Measurements from ENCODE around the gene IQCM.

IQCM gene

DNA sequence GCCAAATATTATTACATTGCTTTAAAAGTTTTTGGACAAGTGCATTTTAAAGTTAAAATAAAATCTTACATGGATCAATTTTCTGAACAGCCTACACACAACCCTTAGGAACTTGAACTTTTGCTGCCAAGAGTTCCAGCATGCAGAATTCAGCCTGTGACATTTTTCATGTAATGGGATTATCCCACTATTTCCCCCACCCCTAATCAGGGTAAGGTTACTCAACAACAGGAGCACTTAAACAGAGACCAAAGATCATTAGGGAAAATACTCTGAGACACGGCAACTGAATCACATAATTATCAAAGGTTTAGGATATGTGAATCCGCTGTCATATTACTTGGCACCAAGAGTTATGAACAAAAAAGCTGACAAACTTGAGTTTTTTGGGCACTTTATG is 47.2 kb downstream of the IQCM start:
- no peak for DNase-seq (ENCODE audit: low read depth)

DNA sequence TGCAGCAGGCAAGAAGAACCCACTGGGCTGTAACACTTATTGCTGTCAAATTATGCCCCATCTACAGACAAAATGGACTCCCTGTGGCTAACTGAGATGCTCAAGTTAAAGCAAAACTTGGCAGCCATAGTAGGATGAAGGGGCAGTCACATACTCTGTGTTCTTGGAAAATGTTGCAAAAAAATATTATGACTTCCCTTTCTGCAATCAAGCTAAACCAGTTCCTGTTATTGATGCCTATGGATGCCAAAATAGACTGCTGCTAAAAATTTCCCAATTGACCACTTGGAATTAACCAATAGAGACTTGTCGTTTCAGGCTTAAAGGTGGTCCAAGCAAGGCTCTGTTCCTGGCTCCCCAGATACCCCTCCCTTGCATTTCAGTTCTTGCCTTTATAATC is 49.5 kb downstream of the IQCM start:
- no peak for DNase-seq (ENCODE audit: low read depth)

DNA sequence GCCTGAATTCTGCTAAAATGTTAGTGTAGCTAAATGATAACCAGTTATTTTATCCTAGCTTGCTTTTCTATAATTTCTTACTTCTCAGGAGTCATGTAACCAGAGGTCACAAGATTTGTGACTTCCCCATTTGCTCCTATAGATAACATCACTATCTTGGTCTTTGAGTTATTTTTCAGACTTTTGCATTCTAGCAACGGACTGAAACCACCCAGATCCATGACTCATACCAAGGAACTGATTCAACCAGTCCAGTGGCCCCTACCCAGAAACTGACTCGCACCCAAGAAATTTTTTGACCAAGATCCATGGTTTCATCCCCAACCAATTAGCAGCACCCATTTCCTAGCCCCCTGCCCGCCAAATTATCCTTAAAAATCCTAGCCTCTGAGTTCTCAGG is 50.0 kb downstream of the IQCM start:
- no peak for DNase-seq (ENCODE audit: low read depth)

DNA sequence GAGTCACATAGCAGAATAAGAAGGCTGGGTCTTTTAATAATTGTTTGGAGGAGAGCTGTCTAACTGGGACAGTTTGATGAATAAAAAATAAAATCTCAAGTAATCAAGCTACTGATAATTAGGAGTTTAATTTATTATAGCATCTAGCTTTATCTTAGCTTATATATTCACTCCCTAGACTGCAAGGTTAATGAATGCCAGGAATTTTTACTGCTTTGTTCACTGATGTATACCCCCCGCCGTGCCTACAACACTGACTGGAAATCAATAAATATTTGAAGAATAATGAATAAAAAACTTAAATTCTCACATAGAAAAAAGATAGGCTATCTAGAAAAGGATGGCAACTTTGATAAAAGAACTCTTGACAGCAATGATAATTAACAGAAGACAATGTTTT is 59.7 kb downstream of the IQCM start:
- no peak for DNase-seq (ENCODE audit: low read depth)

DNA sequence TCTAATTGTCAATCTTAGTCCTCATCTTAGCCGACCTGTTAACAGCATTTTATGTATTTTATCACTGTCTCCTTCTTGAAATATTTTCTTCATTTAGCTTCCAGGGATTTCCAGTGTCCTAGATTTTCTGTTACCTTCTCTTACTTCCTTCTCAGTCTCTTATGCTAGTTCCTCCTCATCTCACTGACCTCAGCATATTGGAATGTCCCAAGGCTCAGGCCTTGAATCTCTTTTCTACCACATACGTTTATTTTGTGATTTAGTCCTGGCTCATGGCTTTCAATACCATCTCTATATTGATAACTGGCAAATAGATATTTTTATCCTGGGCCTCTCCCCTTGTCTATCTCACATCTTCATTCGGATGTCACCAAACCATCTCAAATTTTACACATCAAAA is 61.1 kb downstream of the IQCM start:
- DNase-seq (ENCODE audit: low read depth): peak; percentile 24

DNA sequence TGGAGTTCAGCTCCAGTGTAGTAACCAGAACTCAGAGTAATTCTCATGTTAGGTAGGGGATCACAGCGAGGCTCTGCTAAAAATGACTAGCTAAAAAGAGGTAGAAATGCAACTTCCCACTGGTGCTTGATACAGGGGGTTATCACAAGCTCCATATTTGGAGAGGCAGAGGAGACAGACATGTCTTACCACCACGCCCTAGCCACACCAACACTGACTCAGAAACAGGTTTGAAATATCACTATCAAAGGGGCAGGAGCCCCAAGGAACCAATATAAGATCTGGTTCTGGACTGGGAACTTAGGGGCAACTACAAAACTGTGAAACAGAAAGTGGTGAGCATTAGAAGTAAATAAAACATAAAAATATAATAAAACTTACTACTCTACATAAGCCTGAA is 62.9 kb downstream of the IQCM start:
- no peak for DNase-seq (ENCODE audit: low read depth)

DNA sequence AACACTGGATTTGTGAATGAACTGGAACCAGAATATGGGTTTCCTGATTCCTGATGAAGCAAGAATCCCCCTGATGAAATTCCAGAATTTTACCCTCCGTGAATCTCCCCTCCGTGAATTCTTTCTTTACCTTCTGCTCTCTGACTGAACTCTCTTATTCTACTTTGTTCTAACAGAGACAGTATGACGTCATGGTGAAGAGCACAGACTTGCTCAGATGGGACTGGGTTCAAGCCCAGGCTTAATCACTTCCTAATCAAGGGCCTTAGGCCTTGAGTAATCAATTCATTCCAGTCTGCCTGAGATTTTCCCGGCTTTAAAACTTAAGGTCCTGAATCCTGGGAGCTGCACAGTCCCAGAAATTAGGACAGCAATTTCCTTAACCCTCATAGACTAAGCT is 64.5 kb downstream of the IQCM start:
- DNase-seq (ENCODE audit: low read depth): no peak

DNA sequence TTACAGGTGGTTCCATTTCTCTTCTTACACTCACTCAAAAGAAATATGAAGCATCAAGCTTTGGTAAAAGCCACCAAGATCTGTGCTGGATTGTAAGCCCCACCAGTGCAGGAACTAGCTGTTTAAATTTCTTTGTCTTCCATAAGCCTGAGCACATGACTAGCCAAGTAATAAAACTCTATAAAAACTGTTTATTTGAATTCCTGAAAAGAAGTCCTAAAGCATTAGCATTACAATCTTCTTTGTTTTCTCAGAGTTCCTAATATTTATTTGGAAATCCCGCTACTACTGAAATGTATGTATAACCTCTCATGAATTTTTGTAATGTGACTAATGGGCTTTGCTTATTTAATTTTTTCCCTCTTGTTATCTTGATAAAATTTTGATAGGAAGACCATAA is 65.9 kb downstream of the IQCM start:
- no peak for DNase-seq (ENCODE audit: low read depth)

DNA sequence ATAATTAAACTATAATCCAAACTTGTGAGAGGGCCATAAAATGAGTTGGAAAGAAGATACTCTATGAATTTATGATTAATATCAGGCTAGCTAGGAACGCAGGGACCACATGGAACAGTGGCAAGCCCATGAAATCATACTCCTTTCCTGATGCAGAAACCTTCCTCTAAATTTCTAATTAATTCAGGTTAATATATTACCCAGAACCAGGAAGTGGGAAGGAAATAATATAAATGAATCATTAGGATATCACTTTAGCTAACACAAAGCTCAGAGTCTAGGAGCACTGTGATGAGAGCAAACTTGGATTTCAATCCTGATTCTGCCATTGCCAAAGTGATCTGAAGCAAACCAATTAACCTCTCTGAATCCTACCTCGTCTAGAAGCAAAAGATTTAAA is 68.0 kb downstream of the IQCM start:
- DNase-seq (ENCODE audit: low read depth): no peak

DNA sequence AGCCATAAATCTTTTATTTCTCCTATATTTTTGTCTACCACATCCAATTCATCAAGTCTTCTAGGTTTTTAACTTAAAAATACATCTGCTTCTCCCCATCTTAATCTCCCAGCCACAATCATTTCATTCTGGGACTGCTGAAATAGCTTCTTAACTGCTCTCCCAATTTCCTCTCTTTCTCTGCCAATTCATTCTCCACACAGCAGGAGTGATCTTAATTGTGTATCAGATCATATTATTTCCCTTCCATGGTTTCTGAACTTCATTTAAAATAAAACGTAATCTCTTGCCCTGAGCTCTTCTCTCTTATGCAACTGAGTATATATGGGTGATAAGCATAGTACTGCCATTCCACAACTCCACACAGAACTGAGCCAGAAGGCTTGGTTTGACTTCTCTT is 69.4 kb downstream of the IQCM start:
- no peak for DNase-seq (ENCODE audit: low read depth)

DNA sequence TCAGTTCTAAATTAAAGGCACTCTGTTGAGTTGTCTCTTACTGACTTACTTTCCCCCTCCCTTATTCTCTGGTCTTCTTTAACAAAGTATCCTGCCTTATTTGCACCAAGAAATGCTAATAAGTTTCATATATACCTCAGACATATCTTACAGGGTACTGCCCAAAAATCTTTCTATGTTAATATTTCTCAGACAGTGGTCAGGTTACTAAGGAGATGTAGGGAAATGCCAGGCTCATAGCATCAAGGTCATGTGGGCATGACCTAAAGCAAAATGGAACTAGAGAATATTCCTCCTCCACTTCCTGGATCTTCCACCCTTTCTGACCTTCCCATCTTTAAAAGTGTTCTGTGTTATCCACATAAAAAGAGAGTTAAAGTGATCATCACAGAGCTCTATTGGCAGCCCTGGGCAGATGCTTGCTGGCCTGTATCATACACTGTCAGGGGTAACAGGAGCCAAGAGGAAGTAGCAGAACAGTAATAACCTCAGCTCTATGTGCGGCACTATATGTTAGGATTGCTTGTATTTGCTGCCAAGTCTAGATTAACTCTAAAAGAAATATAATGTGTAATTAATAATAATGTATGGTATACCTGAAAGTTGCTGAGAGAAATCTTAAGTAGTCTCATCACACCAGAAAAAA is 74.3 kb downstream of the IQCM start:
- no peak for DNase-seq (ENCODE audit: low read depth)

DNA sequence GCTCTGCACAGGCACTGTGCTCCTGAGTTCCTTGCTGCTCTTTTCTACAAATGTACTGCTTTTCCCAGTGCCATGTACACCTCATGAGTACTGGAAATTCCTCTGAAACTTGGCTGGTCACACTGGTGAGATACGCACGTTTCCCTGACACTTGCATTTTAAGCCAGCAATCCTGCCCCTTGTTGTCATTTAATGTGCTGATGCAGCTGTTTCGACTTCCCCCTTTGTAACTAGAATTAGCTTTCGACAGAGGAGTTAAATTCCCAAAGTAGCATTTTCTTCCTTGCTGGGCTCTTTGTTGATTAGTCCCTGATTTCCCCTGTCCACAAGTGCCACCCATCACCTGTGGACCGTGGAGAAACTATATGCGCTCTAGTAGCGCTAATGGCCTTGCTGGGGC is 77.5 kb downstream of the IQCM start:
- no peak for DNase-seq (ENCODE audit: low read depth)

DNA sequence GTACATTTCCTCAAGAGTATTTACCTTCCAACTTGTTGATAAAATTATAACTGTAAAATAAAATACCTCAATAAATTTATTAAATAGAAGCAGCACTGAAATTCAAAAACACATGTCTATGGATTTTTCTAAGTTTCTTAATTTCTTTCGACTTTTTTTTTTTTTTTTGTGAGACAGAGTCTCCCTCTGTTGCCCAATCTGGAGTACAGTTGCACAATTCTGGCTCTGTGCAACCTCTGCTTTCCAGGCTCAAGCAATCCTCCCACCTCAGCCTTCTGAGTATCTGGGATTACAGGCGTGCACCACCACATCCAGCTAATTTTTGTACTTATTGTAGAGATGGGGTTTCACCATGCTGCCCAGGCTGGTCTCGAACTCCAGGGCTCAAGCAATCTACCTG is 79.8 kb downstream of the IQCM start:
- no peak for DNase-seq (ENCODE audit: low read depth)

DNA sequence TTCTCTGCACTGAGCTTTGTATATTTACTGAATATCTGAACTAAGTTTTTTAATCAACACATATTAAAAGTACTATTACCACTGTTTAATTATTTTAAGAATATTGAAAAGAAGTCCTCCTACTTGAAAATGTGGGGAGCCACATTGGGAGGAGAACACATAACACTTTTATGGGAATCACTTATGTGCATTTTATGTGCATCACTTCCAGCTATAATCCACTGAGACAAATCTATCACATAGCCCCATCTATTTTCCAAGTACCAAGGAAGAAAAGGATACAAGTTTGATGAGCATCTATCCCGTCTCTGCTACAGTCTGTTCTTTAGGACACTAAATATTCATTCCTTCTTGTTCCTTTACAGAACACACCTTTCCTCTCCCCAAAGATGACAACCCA is 87.2 kb downstream of the IQCM start:
- DNase-seq (ENCODE audit: low read depth): no peak

DNA sequence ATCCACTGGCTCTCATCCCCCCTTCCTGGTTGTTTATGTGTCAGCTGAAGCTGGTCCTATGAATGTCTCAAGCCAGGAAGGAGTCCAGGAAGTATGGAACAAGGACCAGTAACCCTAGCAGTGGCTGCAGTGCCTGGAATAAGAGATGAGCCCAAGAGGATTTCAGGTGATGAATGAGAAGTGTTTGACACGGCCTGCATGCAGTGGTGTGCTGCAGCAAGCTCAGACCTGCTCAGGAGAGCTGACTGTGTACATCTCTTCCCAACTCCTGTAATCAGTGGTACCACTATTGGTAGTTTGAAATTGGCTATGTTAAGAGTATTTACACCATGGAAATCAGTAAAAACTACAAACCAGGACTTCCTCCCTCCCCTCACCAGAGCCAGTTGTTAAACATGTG is 88.0 kb downstream of the IQCM start:
- no peak for DNase-seq (ENCODE audit: low read depth)

DNA sequence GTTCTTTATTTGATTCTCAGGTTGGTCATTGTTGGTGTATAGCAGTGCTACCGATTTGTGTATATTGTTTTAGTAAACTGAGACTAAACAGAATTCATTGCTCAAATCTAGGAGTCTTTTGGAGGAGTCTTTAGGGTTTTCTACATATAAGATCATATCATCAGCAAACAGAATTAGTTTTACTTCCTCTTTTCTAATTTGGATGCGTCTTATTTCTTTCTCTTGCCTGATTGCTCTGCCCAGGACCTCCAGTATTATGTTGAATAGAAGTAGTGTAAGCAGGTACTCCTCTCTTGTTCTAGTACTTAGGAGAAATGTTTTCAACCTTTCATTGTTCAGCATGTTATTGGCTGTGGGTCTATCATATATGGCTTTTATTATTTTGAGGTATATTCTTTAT is 92.6 kb downstream of the IQCM start:
- DNase-seq (ENCODE audit: low read depth): no peak

DNA sequence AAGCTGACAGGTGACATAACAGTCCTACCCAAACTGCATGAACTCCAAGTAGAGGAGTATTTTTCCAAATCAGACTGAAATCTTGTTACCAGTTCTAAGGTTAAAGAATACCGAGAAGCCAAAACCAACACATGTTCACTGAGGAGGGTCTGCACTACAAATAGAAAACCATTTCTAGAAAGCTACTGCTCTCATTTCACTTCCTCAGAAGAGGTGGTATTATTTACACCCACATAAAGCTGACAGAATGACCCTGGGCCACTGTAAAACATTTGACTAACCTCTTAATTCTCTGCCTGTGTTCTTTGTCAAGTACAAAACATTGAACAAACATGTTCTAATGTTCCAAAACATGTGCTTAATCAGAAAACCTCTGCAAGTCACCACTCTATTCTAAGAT is 95.8 kb downstream of the IQCM start:
- DNase-seq (ENCODE audit: low read depth): no peak

DNA sequence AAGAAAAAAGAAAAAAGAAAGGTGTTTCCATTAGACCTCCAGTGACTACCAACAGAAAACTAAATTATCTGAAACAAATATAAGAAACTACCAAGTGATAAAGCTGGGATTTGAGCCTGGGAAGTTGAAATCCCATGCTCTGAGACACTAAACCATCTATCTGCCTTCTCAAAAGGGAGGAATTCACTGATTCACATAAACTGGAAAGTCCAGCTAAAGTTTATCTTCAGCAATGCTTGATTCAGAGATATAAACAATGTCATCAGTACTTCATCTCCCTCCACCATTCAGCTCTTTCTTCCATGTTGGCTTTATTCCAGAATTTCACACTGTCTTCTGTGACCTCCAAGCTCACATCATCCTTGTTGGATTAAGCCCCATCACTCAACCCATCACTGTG is 96.3 kb downstream of the IQCM start:
- DNase-seq (ENCODE audit: low read depth): no peak

DNA sequence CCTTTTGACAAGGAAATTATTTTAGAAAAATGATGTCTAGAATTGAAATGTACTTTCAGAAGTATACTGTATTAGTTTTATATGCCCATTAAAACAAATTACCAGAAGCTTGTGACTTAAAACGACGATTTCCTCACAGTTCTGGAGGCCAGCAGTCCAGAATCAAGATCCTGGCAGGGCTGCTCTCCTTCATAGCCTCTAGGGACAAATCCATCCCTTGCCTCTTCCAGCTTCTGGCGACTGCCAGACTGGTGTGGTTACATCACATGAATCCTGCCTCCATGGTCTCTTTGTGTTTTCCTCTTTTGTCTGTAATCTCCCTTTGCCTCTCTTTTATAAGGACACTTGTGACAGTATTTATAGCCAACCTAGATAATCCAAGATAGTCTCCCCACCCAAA is 97.1 kb downstream of the IQCM start:
- DNase-seq (ENCODE audit: low read depth): no peak

DNA sequence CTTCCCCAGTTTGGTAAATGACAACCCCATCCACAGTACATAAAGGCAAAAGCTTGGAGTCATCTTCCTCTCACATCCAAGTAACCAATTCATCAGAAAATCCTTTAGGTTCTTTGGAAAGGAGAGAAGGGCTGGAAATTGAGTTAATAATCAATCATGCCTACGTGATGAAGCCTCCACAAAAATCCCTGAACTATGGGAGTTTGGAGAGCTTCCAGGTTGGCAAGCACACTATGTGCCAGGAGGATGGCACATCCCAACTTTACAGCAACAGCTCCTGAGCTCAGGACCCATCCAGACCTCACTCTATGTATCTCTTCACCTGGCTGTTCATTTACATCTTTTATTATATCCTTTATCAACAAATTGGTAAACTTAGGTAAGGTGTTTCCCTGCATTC is 98.9 kb downstream of the IQCM start:
- DNase-seq (ENCODE audit: low read depth): no peak

DNA sequence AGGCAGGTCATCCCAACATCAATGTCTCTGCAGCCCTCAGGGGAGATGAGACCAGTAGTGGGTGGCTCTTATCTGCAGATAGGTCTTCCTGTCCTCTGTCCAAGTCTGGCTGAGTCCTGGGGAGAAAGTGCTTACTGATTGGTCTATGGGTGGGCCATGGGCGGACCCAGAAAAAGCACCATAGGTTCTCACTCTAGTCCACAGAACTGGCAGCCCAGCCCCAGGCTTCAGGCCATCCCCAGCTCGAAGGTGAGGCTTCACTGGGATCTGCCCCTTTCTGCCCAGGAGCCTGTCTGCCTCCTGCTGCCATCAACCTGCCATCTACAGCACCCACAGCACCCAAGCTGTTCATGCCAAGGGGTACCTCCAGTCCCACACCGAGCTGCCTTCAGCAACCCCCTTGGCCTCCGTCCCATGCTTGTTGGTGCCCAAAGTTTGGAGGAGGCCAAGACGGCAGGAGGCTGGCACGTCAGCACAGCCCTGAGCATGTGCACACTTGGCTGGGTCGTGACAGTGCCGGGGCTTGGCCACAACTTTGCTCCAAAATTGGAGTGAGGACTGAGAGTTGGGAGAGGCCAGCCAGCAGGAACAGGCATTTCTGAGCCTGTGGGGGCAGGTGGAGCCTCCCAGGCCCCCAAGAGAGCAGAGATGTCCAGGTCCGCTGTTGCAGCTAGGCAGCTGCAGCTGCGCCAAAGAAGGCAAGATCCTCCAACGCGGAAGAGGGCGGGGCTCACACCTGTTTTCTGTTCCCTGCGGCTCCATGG is 99.6 kb downstream of the IQCM start:
- no peak for DNase-seq (ENCODE audit: low read depth)

DNA sequence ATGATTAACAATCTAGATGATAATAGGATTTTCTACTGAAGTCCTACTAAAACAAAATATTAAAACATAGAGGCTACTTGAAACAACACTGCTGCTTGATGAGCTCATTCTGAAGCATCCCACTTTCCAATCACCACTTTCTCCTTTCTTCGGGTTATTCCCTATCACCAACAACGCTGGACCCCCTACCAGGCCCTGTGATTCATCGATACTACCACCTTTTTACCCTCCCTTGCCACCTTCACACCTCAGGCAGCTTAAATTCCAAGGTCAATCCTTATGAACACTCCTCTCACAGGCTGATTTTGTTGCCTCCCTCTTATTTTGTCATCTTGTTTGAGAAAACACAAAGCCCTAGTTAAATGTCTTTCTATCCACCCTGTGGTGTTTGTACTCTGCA is 102.6 kb downstream of the IQCM start:
- no peak for DNase-seq (ENCODE audit: low read depth)

DNA sequence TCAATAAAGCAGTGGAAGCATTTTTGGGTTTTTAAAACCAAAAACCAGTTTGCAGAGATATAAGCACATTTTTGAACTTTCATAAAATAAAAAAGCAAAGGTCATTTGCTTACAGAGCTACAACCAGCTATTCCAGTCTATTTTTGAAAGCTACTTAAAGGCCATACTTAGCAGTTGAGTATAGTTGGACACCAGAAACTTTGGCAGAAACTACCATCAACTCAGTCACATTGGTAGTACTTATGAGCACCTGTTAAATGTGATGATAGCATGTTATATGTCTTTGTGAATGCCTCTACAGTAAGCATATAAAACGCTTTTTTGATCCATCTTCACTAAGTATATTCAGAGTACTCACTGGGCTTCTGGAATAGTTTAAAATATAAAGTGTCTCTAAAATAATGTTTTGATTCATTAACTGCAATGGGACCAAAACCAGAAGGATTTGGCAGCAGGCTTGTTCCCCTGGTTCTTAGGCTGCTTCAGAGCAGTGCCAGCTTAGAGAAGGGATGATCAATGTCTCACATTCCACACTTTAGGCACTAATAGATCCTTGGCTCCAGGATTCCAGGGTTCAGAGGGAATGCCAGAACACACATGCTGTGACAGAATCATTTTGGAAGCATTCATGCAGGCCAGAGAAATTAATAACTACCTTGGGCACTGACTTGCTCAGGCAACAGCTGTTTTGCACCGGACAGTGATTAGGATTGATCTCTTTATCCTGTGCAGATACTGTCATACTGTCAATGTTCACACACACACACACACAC is 103.9 kb downstream of the IQCM start:
- no peak for DNase-seq (ENCODE audit: low read depth)

All from non-pigmented ciliary epithelial cell (primary cell).